NCI-H748 treated with DMSO at 0.1 percent for 48 hours (cell line): ENCODE measurements around the gene KLHDC3.

ENCODE experiments used
- DNase-seq: peaks from one replicate; lab custom pipeline; 2025; lab: John Stamatoyannopoulos, UW

The KLHDC3 gene, protein sequence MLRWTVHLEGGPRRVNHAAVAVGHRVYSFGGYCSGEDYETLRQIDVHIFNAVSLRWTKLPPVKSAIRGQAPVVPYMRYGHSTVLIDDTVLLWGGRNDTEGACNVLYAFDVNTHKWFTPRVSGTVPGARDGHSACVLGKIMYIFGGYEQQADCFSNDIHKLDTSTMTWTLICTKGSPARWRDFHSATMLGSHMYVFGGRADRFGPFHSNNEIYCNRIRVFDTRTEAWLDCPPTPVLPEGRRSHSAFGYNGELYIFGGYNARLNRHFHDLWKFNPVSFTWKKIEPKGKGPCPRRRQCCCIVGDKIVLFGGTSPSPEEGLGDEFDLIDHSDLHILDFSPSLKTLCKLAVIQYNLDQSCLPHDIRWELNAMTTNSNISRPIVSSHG

DNA sequence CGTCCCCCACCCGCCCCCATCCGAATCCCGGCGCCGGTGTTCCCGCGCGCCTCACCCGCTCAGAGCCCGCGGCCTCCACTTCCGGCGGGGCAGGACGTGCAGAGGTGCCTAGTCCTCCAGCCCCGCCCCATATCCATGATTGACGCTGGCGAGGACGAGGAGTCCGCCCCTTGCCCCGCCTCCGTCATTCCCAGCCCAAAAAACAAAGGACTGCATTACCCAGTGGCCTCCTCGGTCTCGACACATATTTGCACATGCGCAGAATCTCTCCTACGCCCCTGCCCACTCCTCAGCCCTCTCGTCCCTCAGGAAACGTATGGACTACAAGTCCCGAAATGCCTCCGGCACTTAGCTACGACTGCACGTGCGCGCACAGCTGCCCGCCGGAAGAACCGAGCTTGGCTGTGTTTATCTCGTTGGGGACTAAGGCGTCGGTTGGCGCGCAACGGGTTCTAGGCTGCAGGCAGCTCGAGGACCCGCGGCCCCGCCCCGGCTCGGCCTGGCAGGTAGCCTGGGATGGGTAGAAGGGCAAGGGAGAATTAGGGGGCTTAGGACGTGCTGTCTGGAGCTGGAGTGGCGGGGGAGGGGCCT is at the start of gene KLHDC3, which contains the start of gene MEA1:
TSS of gene KLHDC3 (plus strand) at position 407 of the 591 bp plus-strand sequence. CDS start 2,944 bp downstream, outside the sequence.
TSS of gene MEA1 (minus strand) at position 104 of the 591 bp plus-strand sequence. CDS start 133 bp downstream, outside the sequence.
- peak; percentile 100 for DNase-seq

DNA sequence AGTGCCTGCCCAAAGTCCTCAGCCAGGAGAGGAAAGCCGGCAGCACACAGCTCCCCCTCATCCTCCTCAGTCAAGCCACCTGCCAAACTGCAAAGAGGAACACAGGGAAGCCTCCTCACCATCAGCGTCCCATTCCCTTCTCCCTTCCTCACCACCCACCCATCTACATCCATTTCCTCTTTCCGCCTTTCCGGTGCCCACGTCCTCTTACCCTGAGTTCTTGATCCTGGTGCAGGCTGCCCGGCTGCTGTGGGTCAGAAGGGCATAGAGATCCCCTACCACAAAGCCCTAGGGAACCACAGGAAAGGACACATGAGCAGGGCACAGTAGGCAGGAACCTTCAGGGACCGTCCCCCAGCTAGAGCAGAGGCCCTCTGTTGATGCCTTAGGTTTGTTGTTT is 47.5 kb upstream of the KLHDC3 start:
- no peak for DNase-seq

DNA sequence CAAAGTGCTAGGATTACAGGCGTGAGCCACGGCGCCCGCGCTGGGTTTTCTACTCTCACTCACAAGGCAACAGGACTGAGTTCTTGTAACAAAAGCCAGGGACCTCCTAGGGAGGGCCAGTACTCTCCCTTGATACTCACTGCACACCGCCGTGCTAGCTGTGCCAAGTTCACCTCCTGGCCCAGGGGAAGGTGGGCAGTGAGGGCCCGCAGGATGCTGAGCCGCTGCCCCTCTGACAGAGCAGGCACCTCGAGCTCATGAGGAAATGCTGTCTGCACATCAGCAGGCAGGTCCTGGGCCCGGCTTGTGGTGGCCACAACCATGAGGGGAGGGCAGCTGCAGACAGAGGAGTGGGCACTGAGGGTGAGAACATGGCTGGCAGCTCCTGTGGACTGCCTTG is 46.8 kb upstream of the KLHDC3 start:
- DNase-seq = no peak

DNA sequence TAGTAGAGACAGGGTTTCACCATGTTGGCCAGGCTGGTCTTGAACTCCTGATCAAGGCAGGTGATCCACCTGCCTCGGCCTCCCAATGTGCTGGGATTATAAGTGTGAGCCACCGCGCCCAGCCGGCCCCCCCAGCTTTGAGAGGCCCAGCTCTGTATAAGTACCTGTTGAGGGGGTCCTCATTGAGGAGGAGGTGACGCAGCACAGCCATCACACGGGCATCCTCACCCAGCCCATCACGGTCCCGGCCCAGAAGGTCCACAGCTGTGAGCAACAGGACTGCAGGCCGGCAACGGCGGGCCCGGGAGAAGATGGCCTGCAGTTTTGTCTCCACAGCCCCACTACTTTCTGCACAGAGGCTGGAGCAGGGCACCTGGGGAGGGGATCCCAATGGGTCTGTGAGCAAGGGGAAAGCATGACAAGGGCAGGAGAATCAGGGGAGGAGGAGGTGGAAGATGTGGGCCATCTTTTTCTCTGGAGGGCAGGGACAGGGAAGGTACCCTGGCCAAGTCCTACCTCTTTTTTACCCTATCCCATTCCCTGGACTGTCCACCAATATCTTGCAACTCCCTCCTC is 45.8 kb upstream of the KLHDC3 start:
- no peak for DNase-seq

DNA sequence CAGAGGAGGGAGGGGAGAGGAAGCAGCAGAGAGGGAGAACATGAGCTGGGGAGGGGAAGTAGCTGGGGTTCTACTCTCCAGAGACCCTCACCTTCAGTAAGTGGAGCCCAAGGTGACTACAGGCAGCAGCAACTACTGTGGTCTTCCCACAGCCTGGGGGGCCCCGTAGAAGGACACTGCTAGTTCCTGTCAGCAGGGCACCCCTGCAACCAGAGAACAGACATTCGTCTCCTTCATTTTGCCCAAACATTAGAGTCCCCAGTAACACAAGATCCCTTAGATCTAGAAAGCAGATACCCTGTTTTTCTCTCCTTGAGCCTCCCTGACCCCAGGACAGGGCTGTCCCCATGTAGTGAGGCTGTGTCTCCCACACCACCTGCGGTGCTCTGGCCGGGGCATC is 45.3 kb upstream of the KLHDC3 start:
- DNase-seq = no peak

DNA sequence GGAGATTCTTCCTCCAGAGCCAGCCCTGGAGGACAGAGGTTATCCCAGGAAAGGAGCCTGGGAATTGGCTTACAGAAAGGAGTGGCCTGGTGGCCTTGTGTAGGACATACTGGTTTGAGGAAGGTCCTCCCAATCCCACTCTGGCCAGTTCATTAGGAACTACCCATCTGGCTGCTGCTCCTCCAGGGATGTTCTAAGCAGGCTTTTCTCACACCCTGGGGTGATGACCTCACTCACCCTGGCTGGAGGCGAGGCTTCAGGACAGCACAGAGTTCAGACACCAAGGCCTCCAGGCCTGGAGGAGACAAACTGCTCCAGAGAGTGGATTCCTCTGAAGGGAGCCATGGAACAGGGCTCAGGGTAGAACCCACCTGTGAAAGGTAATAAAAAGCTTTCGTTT is 44.6 kb upstream of the KLHDC3 start:
- no peak for DNase-seq

DNA sequence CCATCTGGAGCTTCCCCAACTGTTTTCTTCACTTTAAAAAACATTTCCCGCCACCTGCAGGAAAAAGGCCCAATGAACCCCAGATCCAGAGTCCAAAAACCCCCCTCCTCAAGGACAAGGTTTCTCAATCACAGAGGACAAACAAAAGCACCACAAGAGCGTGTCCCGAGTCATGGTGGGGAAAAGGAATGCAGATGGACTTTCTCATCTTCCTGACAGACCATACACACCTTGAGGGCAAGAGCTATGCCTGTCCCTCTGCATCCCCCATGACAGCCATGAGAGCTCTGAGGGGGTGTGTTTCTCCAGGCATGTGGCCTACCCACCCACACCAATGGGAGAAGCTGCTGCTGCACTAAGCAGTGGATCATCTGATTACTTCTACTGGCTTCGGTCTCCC is 44.1 kb upstream of the KLHDC3 start:
- no peak for DNase-seq

DNA sequence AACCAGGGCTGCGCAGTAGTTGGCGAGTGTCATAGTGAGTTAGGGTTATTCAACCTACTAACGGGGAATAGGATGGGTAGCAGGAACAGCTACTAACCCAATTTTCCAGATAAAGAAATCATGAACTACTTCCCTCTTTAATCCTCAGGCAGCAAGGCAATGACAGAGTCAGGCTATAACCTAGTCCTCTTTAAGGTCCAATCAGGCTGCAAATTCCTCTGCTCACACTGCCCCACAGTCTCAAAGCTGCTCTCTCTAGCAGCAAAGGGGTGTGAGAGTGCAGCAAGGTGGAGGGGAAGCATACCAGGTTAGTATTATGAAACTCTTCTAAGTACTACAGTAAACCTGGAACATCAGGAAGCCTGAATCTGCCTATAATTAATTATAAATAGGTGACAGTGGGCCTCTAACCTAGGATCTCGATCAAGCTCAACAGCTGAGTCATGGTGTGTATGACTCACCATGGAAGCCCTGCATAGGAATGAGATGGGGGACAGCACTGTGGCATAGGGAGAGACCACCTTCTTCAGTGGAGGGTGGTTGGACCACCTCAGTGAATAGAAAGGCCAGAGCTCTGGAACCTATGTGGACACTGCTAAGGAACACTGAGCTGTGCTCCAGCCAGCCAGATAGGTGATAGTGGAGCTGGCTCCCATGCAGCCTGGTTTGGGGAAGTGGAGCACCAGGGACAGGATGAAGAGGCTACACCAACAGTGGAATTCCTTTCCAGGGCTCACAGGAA is 43.0 kb upstream of the KLHDC3 start:
- no peak for DNase-seq

DNA sequence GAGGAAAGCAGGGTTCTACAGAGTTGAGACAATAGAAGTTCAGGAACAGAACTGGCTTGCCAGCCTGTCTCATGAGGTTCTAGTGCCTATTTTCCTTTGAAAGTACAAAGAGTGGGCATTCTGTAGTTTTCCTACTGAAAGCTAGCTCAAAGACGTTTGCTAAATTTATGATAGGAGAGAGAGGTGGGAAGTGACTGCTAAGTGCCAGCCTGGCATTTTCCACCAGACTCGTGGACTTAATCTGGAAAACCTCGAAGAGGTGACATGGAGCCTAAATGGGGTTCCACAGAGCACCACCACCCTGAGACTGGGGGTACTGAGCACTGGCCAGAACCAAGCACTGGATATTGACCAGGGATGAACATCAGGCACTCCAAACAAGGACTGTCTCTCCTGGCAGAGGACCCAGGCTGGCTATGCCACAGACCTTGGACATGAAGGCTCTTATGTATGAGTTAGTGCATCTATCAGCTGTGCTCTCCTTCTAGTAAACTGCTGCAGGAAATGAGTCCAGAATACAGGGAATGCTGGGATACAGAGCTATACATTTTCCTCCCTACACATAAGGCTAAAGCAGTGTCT is 42.2 kb upstream of the KLHDC3 start:
- no peak for DNase-seq

DNA sequence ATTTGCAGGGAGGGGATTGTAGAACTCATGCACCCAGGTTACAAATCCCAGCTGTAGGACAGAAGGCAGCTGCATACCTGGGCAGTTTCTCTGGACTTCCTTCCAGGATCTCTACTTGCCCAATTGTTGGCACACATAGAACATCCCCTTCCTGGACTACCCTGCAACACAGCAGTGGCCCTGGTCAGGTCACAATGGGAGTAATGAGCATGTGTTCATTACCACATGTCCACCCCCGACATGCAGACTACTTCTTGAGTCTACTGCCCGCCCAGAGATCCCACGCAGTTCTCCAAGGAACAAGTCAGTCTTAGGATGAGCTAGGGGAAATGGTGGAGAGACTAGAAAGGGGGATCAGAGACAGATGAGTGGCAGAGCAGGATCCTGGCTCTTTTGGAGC is 40.1 kb upstream of the KLHDC3 start:
- no peak for DNase-seq

DNA sequence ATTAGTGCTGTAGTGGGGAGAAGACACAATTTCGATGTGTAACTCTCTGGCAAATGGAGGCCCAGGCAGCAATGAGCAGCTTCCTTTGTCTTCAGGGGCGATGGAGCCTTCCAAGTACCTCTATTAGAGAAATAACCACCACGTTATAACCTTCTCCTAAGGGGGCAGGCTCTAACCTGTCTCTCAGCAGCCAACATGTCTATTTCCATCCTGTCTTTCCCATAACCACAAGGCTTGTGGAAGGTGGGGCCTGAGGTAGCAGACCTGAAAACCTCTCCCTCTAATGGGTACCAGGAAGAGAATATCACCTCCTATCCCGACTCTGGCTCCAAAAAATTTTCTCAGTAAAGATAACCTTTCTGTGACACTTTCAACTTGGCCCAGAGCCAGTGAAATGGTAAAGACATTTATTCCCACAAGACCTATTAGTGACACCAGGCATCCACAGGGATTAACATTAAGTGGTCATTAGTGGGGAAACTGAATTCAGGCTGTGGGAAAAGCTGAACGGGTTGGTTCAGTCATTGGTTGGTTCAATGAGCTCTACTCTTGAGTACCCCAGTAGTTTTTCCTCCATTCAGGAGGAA is 39.0 kb upstream of the KLHDC3 start:
- DNase-seq = no peak

DNA sequence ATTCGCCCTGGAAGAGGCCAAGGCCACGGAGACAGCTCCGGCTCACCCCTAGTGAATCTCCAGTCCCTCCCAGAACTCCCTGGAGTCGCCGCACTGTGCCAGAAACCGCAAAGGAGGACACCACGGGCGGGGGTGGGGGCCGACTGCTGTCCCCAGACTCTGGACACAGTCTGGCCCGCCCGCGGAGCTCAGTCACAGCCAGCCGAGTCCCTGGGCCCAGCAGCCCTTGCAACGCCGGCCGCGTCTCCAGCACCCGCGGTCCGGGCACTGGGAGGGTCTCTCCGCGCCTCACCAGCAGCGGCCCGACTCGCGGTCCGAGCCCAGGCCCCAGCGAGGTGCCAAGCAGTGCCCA is 35.6 kb upstream of the KLHDC3 start:
- DNase-seq = no peak

DNA sequence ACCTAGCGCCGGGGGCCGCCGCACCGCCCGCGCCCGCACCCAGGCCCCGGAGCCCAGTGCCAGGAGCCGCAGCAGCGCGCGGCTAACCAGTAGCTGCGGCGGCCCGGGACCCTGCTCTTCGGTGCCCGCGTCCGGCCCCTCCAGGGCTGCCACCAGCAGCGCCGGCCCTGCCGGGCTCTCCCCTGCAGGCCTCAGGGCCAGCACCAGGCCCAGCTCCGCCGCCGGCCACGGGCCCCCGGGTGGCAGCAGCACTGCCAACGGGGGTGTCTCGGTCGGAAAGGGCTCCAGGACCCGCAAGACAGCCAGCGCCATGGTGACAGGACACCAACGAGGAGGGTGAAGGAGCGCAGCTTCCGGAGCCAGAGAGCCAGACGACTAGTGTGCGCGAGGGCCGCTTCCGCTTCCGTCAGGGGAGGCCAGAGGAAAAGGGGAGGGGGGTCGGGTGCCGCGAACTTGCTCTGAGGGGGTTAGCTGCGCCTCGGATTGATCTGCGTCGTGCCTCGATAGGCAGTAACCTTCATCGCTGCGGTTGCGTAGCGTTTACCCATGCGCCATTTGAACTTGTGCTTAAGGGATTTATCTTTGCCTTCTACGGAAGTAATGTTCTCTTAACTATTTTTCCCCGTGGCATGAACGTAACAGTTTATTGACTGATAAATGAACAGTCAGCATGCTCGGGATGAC is 35.1 kb upstream of the KLHDC3 start, which contains the start of gene PEX6:
TSS of gene PEX6 (minus strand) at position 343 of the 684 bp plus-strand sequence. CDS start at position 312, 31 bp downstream.
- DNase-seq = peak; percentile 90

DNA sequence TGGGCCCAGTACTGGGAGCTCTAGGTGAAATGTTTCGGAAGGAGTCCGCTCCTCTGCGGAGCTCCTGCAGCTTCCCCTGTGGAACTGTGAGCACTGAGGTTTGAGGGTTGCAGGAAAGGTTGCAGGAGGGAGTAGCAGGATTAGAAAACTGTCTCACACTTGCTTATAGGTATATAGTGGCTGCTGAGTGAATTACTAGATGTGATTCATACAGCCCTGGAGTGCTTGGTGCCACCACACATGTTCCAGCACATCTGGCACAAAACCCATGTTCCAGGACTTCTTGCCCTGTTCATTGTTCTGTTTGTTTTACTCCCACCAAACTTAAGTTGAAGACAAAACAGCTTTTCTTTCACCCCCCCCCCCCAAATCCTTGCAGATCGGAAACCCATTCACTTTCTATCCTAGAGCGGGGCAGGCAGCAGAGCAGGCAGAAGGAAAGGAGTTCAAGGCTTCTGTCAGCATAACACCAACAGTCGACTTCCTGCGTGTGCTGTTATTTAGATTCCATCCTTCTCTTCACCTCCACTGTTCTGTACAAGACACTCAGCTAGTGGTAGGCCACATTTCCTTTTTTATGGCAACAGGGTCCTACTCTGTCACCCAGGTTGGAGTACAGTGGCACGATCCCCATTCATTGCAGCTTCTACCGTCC is 34.4 kb upstream of the KLHDC3 start:
- DNase-seq = no peak

DNA sequence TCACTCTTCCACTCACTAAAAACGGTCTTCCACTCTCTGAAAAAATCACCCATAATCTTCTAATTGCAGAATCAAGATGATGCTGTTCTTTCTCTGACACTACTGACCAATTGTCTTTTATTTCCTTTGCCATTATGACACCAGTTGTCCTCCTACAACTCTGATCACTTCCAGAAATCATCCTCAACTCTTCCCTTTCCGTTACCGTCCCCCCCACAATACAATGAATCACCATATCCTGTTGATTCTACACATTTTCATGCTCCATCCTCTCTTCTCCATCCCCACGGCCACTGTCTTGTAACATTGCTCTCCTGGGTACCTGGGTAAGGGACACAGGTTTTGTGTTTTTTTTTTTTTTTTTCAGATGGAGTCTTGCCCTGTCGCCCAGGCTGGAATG is 32.2 kb upstream of the KLHDC3 start:
- no peak for DNase-seq

DNA sequence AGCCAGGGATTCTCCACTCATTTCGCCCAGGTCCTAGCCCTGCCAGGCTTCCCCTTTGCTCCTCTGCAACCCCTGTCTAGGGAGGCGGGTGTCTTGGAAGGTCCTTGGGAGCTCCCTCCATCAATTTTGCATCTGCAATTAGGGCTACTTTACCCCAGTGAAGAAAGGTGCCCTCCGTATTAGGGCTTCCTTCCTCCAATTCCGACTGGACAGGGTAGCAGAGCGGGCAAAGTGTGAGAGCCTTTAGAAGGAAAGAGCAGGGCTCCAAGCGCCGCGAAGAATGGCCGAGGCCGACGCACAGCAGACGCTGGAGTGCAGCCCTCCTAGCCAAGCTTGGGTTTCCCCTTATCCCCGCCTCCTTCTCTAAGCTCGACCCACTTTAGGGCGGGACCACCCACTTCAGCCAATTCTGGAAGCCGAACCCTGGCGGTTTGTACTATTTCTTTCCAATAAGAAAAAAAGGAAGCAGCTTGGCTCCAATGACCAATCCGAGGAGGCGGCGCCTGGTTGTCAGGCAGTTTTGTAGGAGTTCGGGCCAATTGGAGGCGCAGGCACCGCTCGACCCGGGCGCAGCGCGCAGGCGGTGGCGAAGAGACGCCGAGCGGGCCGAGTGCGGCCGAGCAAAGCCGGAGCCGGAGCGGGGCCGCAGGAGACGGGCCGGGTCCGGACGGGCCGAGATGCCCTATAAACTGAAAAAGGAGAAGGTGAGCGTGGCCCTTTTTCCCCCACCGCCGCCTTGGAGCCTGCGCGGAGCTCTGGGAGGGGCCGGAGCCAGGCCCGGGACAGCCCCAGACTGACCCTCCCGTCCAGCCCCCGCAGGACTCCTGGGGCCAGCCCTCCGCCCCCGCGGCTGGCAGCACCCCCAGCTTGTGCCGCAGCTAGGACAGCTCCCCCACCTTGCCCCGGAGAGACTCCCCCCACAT is 29.8 kb upstream of the KLHDC3 start, which contains the start of gene PPP2R5D:
TSS of gene PPP2R5D (plus strand) at position 570 of the 923 bp plus-strand sequence. CDS start at position 678, 108 bp downstream.
- peak; percentile 99 for DNase-seq

DNA sequence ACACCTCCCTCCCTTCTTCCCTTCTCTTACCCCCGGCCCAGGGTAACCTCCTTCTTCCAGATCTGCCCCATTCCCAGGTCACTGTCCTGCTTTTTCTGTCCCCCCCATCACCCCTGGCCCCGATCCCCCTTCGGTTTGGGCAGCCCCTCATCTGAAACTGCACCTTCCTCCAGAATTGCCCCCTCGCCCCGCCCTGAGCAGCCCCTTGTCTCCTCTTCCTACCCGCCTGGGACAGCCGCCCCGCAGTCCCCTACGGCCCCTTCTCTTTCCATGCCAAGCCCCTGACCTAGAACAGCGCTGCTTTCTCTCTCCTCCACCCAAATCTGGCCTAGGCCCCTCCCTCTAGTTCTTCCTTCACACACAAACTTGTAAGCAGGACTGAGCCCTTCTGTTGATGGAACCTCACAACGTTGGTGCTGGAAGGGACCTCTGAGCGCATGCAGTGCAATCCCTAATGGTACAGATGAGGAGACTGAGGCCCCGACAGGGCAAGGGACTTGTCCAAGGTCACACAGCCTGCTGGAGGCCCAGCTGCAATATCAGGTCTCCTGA is 29.0 kb upstream of the KLHDC3 start:
- DNase-seq = no peak

DNA sequence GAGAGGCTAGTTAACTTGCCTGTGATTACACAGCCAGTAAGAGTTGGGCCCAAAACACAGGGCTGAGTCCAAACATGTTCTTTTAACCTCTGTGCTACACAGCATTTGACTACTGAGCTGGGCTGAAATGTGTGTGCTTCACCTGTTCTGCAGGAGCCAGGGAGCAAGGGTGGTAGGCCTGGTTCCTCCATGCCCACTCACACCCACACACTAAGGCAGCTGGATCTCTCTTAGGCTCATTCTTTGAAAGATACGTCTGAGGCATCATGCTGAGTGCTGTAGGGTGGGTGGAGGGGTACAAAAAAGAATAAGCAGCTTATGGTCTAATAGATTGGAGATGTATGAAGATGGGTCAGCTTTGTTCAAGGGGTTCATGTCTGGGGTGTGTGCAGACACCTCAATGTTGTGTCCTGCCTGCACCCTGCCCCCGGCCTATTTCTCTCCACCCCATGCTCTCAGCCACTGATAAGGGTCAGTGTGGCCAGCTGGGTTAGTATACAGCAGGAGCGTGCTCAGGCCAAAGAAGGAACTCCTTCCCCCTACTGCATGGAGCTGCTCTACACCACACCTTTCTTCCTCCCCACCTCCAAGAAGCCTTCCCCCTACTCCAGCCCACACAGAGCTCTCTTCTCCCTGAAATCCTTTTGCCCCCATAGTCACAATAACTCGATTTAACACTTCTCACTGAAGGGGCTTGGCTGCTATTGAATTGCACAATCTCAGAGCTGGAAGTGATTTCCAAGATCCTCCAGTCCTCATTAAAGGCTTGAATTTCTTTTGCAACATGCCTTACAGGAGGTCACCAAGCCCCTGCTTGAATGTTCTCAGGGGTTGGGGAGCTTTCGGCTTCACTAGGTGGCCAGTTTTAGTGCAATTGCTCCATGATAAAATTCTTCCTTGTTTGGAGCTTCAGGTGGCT is 26.3 kb upstream of the KLHDC3 start:
- no peak for DNase-seq
